ENCODE results near the gene ADORA2B. TPM values are rescaled to one million over a fixed set of nuclear protein-coding genes. Genes with fewer than 3 reads are reported as not detected.
"Not testable (repeated sequence)": the region's sequence is repeated elsewhere in the genome, so short reads cannot be mapped to it uniquely, and the experiment has no call there.

ADORA2B gene
- polyA plus RNA-seq, 1 donor = 4.4 TPM

DNA sequence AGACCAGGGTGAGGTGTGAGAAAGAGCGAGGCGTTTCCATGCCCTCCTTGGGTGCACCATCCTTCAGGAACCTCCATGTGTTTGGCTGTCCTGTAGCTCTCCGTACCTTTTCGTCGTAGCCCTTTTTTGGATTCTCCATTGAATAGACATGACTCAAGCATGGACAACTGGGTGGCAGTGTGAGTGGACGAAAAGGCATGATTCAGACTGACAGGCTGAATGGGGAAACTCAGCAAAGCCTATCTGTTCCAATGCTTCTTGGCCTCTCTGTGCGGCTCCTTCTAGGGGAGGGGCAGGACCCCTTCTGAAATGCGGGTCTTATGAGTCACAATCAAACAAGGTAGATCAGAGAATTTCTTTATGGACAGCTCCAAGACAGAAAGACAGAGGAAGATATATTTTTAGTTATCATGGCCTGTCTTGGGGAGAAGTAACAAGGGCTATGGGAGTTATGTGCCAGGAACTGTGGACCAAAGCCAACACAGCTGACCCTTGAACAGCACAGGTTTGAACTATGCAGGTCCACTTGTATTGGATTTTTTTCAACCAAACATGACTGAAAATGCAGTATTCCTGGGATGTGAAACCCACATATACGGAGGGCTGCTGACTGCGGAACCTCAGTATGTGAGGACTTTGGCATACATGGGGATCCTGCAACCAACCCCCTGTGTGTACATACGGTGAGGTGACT, 22.9 kb downstream of the ADORA2B start:
- H3K27ac ChIP-seq (ENCODE audit: low read length) = no peak overlapping the region
- no peaks in the 10 kb centered on the region for H3K9me3 ChIP-seq (ENCODE audit: control insufficient read depth, low read depth, low read length)
- no peaks in the 10 kb centered on the region for H3K27me3 ChIP-seq (ENCODE audit: control insufficient read depth, insufficient read depth, low read length)
- DNase-seq = no peak
- peaks cover 16% of the 10 kb centered on the region for H3K4me1 ChIP-seq (ENCODE audit: control insufficient read depth, insufficient read depth, low read length)
- WGBS (ENCODE audit: insufficient coverage, low lambda C conversion rate) = 60% methylated on average over 1 of the region's 11 CpGs
- no peak overlapping the region for H3K4me3 ChIP-seq (ENCODE audit: low read length)
- H3K36me3 ChIP-seq (ENCODE audit: control insufficient read depth, insufficient read depth, low read length) = no peaks in the 10 kb centered on the region

DNA sequence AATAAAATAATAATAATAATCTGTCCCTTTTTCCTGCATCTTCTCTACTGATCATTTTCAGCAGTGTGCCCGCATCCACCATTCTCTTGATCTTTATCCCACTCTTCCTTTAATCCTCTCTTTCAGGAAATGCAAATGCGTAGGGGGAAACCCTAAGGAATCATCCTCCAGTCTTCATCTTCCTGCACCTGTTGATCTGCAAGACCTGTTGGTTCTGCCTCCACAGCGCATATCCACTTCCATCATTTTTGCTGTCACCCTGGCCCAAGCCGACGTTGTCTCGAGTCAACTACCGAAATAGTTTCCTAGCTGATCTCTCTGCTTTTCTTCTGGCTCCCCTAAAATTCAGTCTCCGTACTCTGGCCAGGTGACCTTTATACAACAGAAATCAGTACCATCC, 24.5 kb downstream of the ADORA2B start:
- no peak for DNase-seq
- Histone ChIP-seq H3K27ac (ENCODE audit: low read length) (no peak overlapping the region), H3K36me3 (ENCODE audit: control insufficient read depth, insufficient read depth, low read length) (no peaks in the 10 kb centered on the region), H3K4me1 (ENCODE audit: control insufficient read depth, insufficient read depth, low read length) (peaks cover 16% of the 10 kb centered on the region), H3K4me3 (ENCODE audit: low read length) (no peak overlapping the region), H3K9me3 (ENCODE audit: control insufficient read depth, low read depth, low read length) (no peaks in the 10 kb centered on the region), H3K27me3 (ENCODE audit: control insufficient read depth, insufficient read depth, low read length) (no peaks in the 10 kb centered on the region)
- WGBS (ENCODE audit: insufficient coverage, low lambda C conversion rate) = 100% methylated on average over 5 of the region's 8 CpGs

- H3K27me3 ChIP-seq (ENCODE audit: control insufficient read depth, insufficient read depth, low read length) = no peaks in the 10 kb centered on the region
- H3K9me3 ChIP-seq (ENCODE audit: control insufficient read depth, low read depth, low read length) = no peaks in the 10 kb centered on the region
- no peak overlapping the region for H3K4me3 ChIP-seq (ENCODE audit: low read length)
- H3K4me1 ChIP-seq (ENCODE audit: control insufficient read depth, insufficient read depth, low read length) = peaks cover 16% of the 10 kb centered on the region
- WGBS (ENCODE audit: insufficient coverage, low lambda C conversion rate) = no CpG with 5 or more reads among the region's 2 CpGs
- no peak for DNase-seq
- H3K36me3 ChIP-seq (ENCODE audit: control insufficient read depth, insufficient read depth, low read length) = peaks cover 9% of the 10 kb centered on the region
- no peak overlapping the region for H3K27ac ChIP-seq (ENCODE audit: low read length)
Measured at GRCh38 chr17:15970500-15970899, 25.6 kb downstream of the ADORA2B start.

DNA sequence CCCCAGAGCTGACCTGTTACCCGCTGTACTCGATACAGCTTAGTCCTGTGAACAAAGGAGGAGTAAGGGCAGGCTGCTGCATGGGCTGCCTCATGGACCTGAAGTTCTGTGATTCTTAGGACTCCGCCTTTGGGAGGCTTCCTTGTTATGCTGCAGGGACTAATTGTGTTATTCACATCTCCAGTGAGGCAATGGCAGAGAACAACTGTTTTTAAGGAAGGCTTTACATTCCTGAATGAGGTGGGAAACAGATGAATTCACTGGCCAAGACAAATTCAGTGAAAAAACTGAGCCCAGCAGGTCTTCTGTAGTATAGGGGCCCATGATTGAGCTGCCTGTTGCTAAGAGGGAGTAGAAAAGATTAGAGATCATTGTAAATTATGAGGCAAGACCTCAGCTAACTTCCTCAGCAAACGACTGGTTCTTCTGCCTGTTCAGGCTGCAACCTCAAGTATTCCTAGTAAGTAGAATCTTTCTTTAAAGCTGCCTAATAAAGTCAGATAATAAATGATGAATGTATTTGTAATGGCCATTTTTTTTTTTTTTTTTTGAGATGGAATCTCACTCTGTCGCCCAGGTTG, 26.3 kb downstream of the ADORA2B start:
- Histone ChIP-seq H3K27ac (ENCODE audit: low read length) (no peak overlapping the region), H3K4me1 (ENCODE audit: control insufficient read depth, insufficient read depth, low read length) (peaks cover 12% of the 10 kb centered on the region), H3K27me3 (ENCODE audit: control insufficient read depth, insufficient read depth, low read length) (no peaks in the 10 kb centered on the region), H3K36me3 (ENCODE audit: control insufficient read depth, insufficient read depth, low read length) (peaks cover 9% of the 10 kb centered on the region), H3K9me3 (ENCODE audit: control insufficient read depth, low read depth, low read length) (no peaks in the 10 kb centered on the region), H3K4me3 (ENCODE audit: low read length) (no peak overlapping the region)
- DNase-seq = no peak
- WGBS (ENCODE audit: insufficient coverage, low lambda C conversion rate) = no CpG with 5 or more reads among the region's 5 CpGs

DNA sequence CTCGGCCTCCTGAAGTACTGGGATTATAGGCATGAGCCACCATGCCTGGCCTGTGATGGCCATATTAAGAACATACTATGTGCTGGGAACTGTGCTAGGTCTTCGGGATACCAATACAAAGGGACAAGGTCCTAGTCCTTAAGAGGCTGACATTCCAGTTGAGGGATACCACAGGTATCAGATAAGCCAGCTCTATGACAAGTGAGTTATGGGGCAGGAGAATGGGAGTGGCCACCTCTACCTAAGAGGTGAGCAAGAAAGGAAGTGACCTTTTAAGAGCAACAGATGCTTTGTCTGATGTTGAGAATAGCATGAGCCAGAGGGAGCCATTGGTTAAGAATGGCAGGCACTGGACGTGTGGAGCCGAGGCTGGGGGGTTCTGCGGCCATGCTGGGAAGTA, 27.0 kb downstream of the ADORA2B start:
- H3K9me3 ChIP-seq (ENCODE audit: control insufficient read depth, low read depth, low read length) = no peaks in the 10 kb centered on the region
- peaks cover 15% of the 10 kb centered on the region for H3K36me3 ChIP-seq (ENCODE audit: control insufficient read depth, insufficient read depth, low read length)
- H3K27ac ChIP-seq (ENCODE audit: low read length) = no peak overlapping the region
- no peaks in the 10 kb centered on the region for H3K27me3 ChIP-seq (ENCODE audit: control insufficient read depth, insufficient read depth, low read length)
- DNase-seq = no peak
- H3K4me1 ChIP-seq (ENCODE audit: control insufficient read depth, insufficient read depth, low read length) = peaks cover 5% of the 10 kb centered on the region
- WGBS (ENCODE audit: insufficient coverage, low lambda C conversion rate) = no CpG with 5 or more reads among the region's 5 CpGs
- H3K4me3 ChIP-seq (ENCODE audit: low read length) = no peak overlapping the region

DNA sequence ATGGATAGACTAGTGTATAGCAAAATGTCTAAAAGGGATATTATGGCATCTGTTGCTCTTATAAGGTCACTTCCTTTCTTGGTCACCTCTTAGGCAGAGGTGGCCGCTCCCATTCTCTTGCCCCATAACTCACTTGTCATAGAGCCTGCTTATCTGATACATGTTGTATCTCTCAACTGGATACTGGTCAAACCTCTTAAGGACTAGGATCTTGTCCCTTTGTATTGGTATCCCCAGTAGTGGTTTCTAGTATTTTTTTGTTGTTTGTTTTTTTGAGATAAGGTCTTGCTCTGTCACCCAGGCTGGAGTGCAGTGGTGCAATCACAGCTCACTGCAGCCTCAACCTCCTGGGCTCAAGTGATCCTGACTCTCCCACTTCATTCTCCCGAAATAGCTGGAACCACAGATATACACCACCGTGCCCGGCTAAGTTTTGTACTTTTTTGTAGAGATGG, 27.6 kb downstream of the ADORA2B start:
- Histone ChIP-seq H3K36me3 (ENCODE audit: control insufficient read depth, insufficient read depth, low read length) (peaks cover 18% of the 10 kb centered on the region), H3K27me3 (ENCODE audit: control insufficient read depth, insufficient read depth, low read length) (no peaks in the 10 kb centered on the region), H3K4me1 (ENCODE audit: control insufficient read depth, insufficient read depth, low read length) (no peaks in the 10 kb centered on the region), H3K27ac (ENCODE audit: low read length) (no peak overlapping the region), H3K9me3 (ENCODE audit: control insufficient read depth, low read depth, low read length) (no peaks in the 10 kb centered on the region), H3K4me3 (ENCODE audit: low read length) (no peak overlapping the region)
- DNase-seq = no peak
- WGBS (ENCODE audit: insufficient coverage, low lambda C conversion rate) = no CpG with 5 or more reads among the region's 4 CpGs

GRCh38 chr17:15973016-15973415, 28.1 kb downstream of the ADORA2B start:
- DNase-seq = no peak
- H3K36me3 ChIP-seq (ENCODE audit: control insufficient read depth, insufficient read depth, low read length) = peaks cover 23% of the 10 kb centered on the region
- H3K27me3 ChIP-seq (ENCODE audit: control insufficient read depth, insufficient read depth, low read length) = no peaks in the 10 kb centered on the region
- H3K9me3 ChIP-seq (ENCODE audit: control insufficient read depth, low read depth, low read length) = no peaks in the 10 kb centered on the region
- no peak overlapping the region for H3K4me3 ChIP-seq (ENCODE audit: low read length)
- no peaks in the 10 kb centered on the region for H3K4me1 ChIP-seq (ENCODE audit: control insufficient read depth, insufficient read depth, low read length)
- no peak overlapping the region for H3K27ac ChIP-seq (ENCODE audit: low read length)

- no peak for DNase-seq
- H3K4me1 ChIP-seq (ENCODE audit: control insufficient read depth, insufficient read depth, low read length) = no peaks in the 10 kb centered on the region
- no peak overlapping the region for H3K27ac ChIP-seq (ENCODE audit: low read length)
- no peaks in the 10 kb centered on the region for H3K9me3 ChIP-seq (ENCODE audit: control insufficient read depth, low read depth, low read length)
- no peaks in the 10 kb centered on the region for H3K27me3 ChIP-seq (ENCODE audit: control insufficient read depth, insufficient read depth, low read length)
- WGBS (ENCODE audit: insufficient coverage, low lambda C conversion rate) = 100% methylated on average over 3 of the region's 6 CpGs
- H3K4me3 ChIP-seq (ENCODE audit: low read length) = no peak overlapping the region
- H3K36me3 ChIP-seq (ENCODE audit: control insufficient read depth, insufficient read depth, low read length) = peaks cover 26% of the 10 kb centered on the region
Measured at GRCh38 chr17:15973834-15974233, 28.9 kb downstream of the ADORA2B start.

GRCh38 chr17:15977894-15978293, 33.0 kb downstream of the ADORA2B start:
- WGBS (ENCODE audit: insufficient coverage, low lambda C conversion rate) = no CpG with 5 or more reads among the region's 2 CpGs
- no peak for DNase-seq
- H3K27me3 ChIP-seq (ENCODE audit: control insufficient read depth, insufficient read depth, low read length) = no peaks in the 10 kb centered on the region
- H3K9me3 ChIP-seq (ENCODE audit: control insufficient read depth, low read depth, low read length) = no peaks in the 10 kb centered on the region
- H3K27ac ChIP-seq (ENCODE audit: low read length) = no peak overlapping the region
- no peak overlapping the region for H3K4me3 ChIP-seq (ENCODE audit: low read length)
- H3K4me1 ChIP-seq (ENCODE audit: control insufficient read depth, insufficient read depth, low read length) = no peaks in the 10 kb centered on the region
- H3K36me3 ChIP-seq (ENCODE audit: control insufficient read depth, insufficient read depth, low read length) = peaks cover 49% of the 10 kb centered on the region

- H3K9me3 ChIP-seq (ENCODE audit: control insufficient read depth, low read depth, low read length) = no peaks in the 10 kb centered on the region
- peaks cover 49% of the 10 kb centered on the region for H3K36me3 ChIP-seq (ENCODE audit: control insufficient read depth, insufficient read depth, low read length)
- DNase-seq = no peak
- H3K4me1 ChIP-seq (ENCODE audit: control insufficient read depth, insufficient read depth, low read length) = no peaks in the 10 kb centered on the region
- H3K27me3 ChIP-seq (ENCODE audit: control insufficient read depth, insufficient read depth, low read length) = no peaks in the 10 kb centered on the region
- H3K27ac ChIP-seq (ENCODE audit: low read length) = no peak overlapping the region
- no CpG with 5 or more reads among the region's 1 CpG for WGBS (ENCODE audit: insufficient coverage, low lambda C conversion rate)
- H3K4me3 ChIP-seq (ENCODE audit: low read length) = no peak overlapping the region
Measured at GRCh38 chr17:15978606-15979005, 33.7 kb downstream of the ADORA2B start.

DNA sequence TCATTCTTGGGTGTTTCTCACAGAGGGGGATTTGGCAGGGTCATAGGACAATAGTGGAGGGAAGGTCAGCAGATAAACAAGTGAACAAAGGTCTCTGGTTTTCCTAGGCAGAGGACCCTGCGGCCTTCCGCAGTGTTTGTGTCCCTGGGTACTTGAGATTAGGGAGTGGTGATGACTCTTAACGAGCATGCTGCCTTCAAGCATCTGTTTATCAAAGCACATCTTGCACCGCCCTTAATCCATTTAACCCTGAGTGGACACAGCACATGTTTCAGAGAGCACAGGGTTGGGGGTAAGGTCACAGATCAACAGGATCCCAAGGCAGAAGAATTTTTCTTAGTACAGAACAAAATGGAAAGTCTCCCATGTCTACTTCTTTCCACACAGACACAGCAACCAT, 34.1 kb downstream of the ADORA2B start:
- not testable (repeated sequence) for H3K4me1 ChIP-seq (ENCODE audit: control insufficient read depth, insufficient read depth, low read length); H3K27ac ChIP-seq (ENCODE audit: low read length); H3K27me3 ChIP-seq (ENCODE audit: control insufficient read depth, insufficient read depth, low read length); H3K4me3 ChIP-seq (ENCODE audit: low read length); DNase-seq; H3K9me3 ChIP-seq (ENCODE audit: control insufficient read depth, low read depth, low read length)
- no CpG with 5 or more reads among the region's 4 CpGs for WGBS (ENCODE audit: insufficient coverage, low lambda C conversion rate)
- peaks cover 52% of the 10 kb centered on the region for H3K36me3 ChIP-seq (ENCODE audit: control insufficient read depth, insufficient read depth, low read length)
